Prostate gland (tissue), 2 donors: ENCODE data around the gene TGFBR3.

Experiments used
- CTCF ChIP-seq, 4 experiments: fragments of 200-600 bp in 2 of 4; fragments of 450-650 bp in 2 of 4; sonication (generic) in 2 of 4; IDR thresholded peaks; 1 replicate in 3 of 4; 2 replicates in 1 of 4; pipeline ENCODE4 v1.5.1; 2016 to 2019; ENCODE audit warnings: antibody characterized with exemption in 4 of 4, mild to moderate bottlenecking in 2 of 4, moderate library complexity in 2 of 4
- POLR2A ChIP-seq: fragments of 450-650 bp; IDR thresholded peaks from one replicate; pipeline ENCODE4 v1.6.1; 2016; ENCODE audit warnings: antibody characterized with exemption, mild to moderate bottlenecking

- TF ChIP-seq POLR2A (no peak), CTCF (IDR thresholded peaks at IDR 0.05) (no peak)
Measured at GRCh38 chr1:91925644-91926435, 39.9 kb upstream of the TGFBR3 start.
